ENCODE measurements around the gene CBLB. TPM values are rescaled to one million over a fixed set of nuclear protein-coding genes. Genes with fewer than 3 reads are reported as not detected.

CBLB gene
- total RNA-seq, 1 donor from 2014 or later = 57.0 TPM

- DNase-seq (ENCODE audit: extremely low spot score, unreplicated experiment) = no peak
- Mint-ChIP-seq H3K36me3 (peaks cover 37% of the 10 kb centered on the region), H3K4me1 (ENCODE audit: unreplicated experiment) (peaks cover 28% of the 10 kb centered on the region), H3K9me3 (no peaks in the 10 kb centered on the region), H3K27ac (no peak overlapping the region), H3K27me3 (no peaks in the 10 kb centered on the region), H3K4me3 (no peak overlapping the region)
- TF ChIP-seq, protein P1, sequence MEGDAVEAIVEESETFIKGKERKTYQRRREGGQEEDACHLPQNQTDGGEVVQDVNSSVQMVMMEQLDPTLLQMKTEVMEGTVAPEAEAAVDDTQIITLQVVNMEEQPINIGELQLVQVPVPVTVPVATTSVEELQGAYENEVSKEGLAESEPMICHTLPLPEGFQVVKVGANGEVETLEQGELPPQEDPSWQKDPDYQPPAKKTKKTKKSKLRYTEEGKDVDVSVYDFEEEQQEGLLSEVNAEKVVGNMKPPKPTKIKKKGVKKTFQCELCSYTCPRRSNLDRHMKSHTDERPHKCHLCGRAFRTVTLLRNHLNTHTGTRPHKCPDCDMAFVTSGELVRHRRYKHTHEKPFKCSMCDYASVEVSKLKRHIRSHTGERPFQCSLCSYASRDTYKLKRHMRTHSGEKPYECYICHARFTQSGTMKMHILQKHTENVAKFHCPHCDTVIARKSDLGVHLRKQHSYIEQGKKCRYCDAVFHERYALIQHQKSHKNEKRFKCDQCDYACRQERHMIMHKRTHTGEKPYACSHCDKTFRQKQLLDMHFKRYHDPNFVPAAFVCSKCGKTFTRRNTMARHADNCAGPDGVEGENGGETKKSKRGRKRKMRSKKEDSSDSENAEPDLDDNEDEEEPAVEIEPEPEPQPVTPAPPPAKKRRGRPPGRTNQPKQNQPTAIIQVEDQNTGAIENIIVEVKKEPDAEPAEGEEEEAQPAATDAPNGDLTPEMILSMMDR (conservative IDR thresholded peaks at IDR 0.05) = no peak
These were observed 6.6 kb downstream of the CBLB start for GRCh38 chr3:105862217-105862616.

GRCh38 chr3:105860641-105861040 is 8.2 kb downstream of the CBLB start:
- Mint-ChIP-seq H3K36me3 (peaks cover 35% of the 10 kb centered on the region), H3K9me3 (no peaks in the 10 kb centered on the region), H3K27me3 (no peaks in the 10 kb centered on the region), H3K4me1 (ENCODE audit: unreplicated experiment) (peaks cover 18% of the 10 kb centered on the region), H3K27ac (no peak overlapping the region), H3K4me3 (no peak overlapping the region)
- DNase-seq (ENCODE audit: extremely low spot score, unreplicated experiment) = no peak
- TF ChIP-seq, protein P1 (conservative IDR thresholded peaks at IDR 0.05) = no peak

DNA sequence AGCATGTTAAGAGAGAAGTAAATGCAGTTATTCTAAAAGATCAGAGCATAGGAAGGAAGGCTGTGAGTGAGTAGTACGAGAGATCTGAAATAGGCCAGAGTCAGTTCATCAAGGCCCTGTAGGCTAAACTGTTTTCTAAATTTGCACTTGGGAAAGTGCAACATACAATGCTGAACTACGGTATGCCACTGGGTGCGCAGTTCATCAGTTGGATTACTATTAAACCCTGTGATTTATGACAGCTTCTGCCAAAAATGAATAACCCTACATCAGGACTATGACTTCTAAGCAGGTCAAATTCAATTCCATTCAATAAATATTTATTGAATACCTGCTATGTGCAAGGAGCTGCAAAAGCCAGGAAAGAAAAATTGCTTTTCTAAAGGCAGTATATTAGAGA is 10.8 kb downstream of the CBLB start:
- Mint-ChIP-seq H3K4me1 (ENCODE audit: unreplicated experiment) (peaks cover 3% of the 10 kb centered on the region), H3K4me3 (no peak overlapping the region), H3K27me3 (no peaks in the 10 kb centered on the region), H3K27ac (peak overlapping the region; percentile 19), H3K9me3 (no peaks in the 10 kb centered on the region), H3K36me3 (peaks cover 41% of the 10 kb centered on the region)
- no peak for DNase-seq (ENCODE audit: extremely low spot score, unreplicated experiment)
- TF ChIP-seq, protein P1 (conservative IDR thresholded peaks at IDR 0.05) = no peak

GRCh38 chr3:105857601-105858000 is 11.2 kb downstream of the CBLB start:
- H3K9me3 Mint-ChIP-seq = no peaks in the 10 kb centered on the region
- H3K4me1 Mint-ChIP-seq (ENCODE audit: unreplicated experiment) = peaks cover 3% of the 10 kb centered on the region
- TF ChIP-seq, protein P1 (conservative IDR thresholded peaks at IDR 0.05) = no peak
- H3K36me3 Mint-ChIP-seq = peaks cover 42% of the 10 kb centered on the region
- H3K27ac Mint-ChIP-seq = peak overlapping the region; percentile 19
- H3K4me3 Mint-ChIP-seq = no peak overlapping the region
- no peaks in the 10 kb centered on the region for H3K27me3 Mint-ChIP-seq
- DNase-seq (ENCODE audit: extremely low spot score, unreplicated experiment) = no peak

- DNase-seq (ENCODE audit: extremely low spot score, unreplicated experiment) = no peak
- TF ChIP-seq, protein P1 (conservative IDR thresholded peaks at IDR 0.05) = no peak
- Mint-ChIP-seq H3K4me1 (ENCODE audit: unreplicated experiment) (peaks cover 3% of the 10 kb centered on the region), H3K27me3 (no peaks in the 10 kb centered on the region), H3K36me3 (peaks cover 42% of the 10 kb centered on the region), H3K4me3 (no peak overlapping the region), H3K9me3 (no peaks in the 10 kb centered on the region), H3K27ac (no peak overlapping the region)
These were observed 12.2 kb downstream of the CBLB start for GRCh38 chr3:105856605-105857004.
